Upper lobe of left lung (tissue), 6 donors: ENCODE data around the gene CR1L. TPM values are rescaled to one million over a fixed set of nuclear protein-coding genes. Genes with fewer than 3 reads are reported as not detected.
A peak's percentile ranks its signal among the peaks of the same experiment; 100 is the strongest.

ENCODE experiments used
- ATAC-seq, 2 donors: fragments of 200-7000 bp; cut with Tn5 transposase; one replicate each; pipeline ENCODE4 v1.9.1; 2022; ENCODE audit warnings: mild to moderate bottlenecking in 2 of 2, moderate library complexity in 2 of 2; ENCODE audit not compliant: low FRiP score in 2 of 2
- DNase-seq, 2 donors: peaks; one replicate each; pipeline ENCODE4 v3.0.0-alpha.2; 2019 to 2020
- H3K27ac ChIP-seq, 4 donors: fragments of 200-600 bp; sonication (generic); one replicate each; pipeline ENCODE4 v1.5.1; 2016 to 2019
- H3K27me3 ChIP-seq, 4 donors: fragments of 200-600 bp; sonication (generic); one replicate each; pipeline ENCODE4 v1.5.1; 2017 to 2019
- H3K36me3 ChIP-seq, 4 donors: fragments of 200-600 bp; sonication (generic); one replicate each; pipeline ENCODE4 v1.5.1; 2016 to 2019
- H3K4me1 ChIP-seq, 4 donors: fragments of 200-600 bp; sonication (generic); one replicate each; pipeline ENCODE4 v1.5.1; 2018 to 2019
- H3K4me3 ChIP-seq, 4 donors: fragments of 200-600 bp; sonication (generic); one replicate each; pipeline ENCODE4 v1.5.1; 2017 to 2019; ENCODE audit warnings: mild to moderate bottlenecking in 2 of 4, moderate library complexity in 1 of 4
- H3K9me3 ChIP-seq, 4 donors: fragments of 200-600 bp; sonication (generic); one replicate each; pipeline ENCODE4 v1.5.1; 2018 to 2019
- EP300 ChIP-seq, 4 donors: sonication (generic); formaldehyde crosslinking; IDR thresholded peaks; one replicate each; pipeline ENCODE4 v1.5.1; 2017; ENCODE audit warnings: antibody characterized with exemption in 4 of 4, control low read depth in 2 of 4
- POLR2A ChIP-seq, 4 donors: fragments of 450-650 bp; IDR thresholded peaks; one replicate each; pipeline ENCODE4 v1.5.1; 2016 to 2017; ENCODE audit warnings: antibody characterized with exemption in 4 of 4, mild to moderate bottlenecking in 2 of 4
- POLR2AphosphoS5 ChIP-seq, 2 donors: sonication (generic); formaldehyde crosslinking; IDR thresholded peaks; one replicate each; pipeline ENCODE4 v1.5.1; 2017; ENCODE audit warnings: antibody characterized with exemption in 2 of 2
- WGBS, 2 donors: methylation state at CpG; one replicate each; pipeline ENCODE4 v1.1.5; 2017 to 2018; 5-methylcytosine and 5-hydroxymethylcytosine counted together
- total RNA-seq, 6 donors: library from RNA; depleted of rRNA in 4 of 6; stranded (reverse); fragments of >200 nt in 4 of 6; gene quantifications; one replicate each; pipeline versions ENCODE4 v1.1.0 to v1.2.1, GENCODE V29; 2016 to 2021
- TF ChIP-seq, protein P1 (sequence below), 6 experiments: fragments of 450-650 bp in 4 of 6; fragments of 200-600 bp in 2 of 6; sonication (generic) in 2 of 6; IDR thresholded peaks; one replicate each; pipeline ENCODE4 v1.5.1; 2016 to 2019; ENCODE audit warnings: antibody characterized with exemption in 6 of 6
- donor health status: DM: no; HTN: no; CAD: no; lungs with moderate emphysema.
- donor health status: DM: no; HTN: yes; CAD: no; lungs with severe emphysema.

CR1L gene
- total RNA-seq, 6 donors from 2014 or later, result 0.30 to 1.0 TPM; not detected in 4

DNA sequence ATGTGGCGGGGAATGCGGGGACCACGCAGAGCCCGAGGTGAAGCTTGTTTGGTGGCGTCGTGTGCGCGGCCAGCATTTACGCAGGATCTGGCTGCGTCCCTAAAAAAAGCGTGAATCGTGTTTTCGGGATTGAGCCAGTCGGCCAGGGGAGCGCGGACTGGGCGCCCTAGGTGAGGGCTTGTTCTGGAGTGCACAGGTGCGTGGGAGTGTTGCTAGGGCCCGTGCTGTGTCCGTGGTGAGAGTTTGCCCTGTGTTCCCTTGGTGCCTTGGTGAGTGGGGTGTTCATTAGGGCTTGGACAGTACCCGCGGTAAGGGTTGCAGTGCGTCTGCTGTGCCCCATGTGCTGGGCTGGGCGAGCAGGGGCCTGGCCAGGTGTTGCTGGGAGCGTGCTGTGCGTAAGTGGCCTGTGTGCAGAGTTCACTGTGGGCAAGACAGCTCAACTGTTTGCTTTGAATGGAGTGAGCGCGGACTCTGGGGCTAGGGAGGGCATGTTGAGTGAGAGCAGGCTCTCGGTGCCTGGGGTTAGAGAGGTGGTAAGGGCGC is 107.6 kb downstream of the CR1L start:
- Histone ChIP-seq H3K27ac (peak overlapping the region; percentile 92 to 98 (median 98)), H3K4me3 (peak overlapping the region; percentile 78 to 92 (median 87)), H3K9me3 (no peaks in the 10 kb centered on the region), H3K4me1 (peaks cover 31 to 68% (median 62%) of the 10 kb centered on the region in 4 donors), H3K27me3 (no peaks in the 10 kb centered on the region), H3K36me3 (peaks cover 0 to 8% (median 3%) of the 10 kb centered on the region in 4 donors)
- TF ChIP-seq EP300 (IDR thresholded peaks at IDR 0.05) (no peak), POLR2A (IDR thresholded peaks at IDR 0.05) (no peak), POLR2AphosphoS5 (IDR thresholded peaks at IDR 0.05) (no peak)
- TF ChIP-seq, protein P1, sequence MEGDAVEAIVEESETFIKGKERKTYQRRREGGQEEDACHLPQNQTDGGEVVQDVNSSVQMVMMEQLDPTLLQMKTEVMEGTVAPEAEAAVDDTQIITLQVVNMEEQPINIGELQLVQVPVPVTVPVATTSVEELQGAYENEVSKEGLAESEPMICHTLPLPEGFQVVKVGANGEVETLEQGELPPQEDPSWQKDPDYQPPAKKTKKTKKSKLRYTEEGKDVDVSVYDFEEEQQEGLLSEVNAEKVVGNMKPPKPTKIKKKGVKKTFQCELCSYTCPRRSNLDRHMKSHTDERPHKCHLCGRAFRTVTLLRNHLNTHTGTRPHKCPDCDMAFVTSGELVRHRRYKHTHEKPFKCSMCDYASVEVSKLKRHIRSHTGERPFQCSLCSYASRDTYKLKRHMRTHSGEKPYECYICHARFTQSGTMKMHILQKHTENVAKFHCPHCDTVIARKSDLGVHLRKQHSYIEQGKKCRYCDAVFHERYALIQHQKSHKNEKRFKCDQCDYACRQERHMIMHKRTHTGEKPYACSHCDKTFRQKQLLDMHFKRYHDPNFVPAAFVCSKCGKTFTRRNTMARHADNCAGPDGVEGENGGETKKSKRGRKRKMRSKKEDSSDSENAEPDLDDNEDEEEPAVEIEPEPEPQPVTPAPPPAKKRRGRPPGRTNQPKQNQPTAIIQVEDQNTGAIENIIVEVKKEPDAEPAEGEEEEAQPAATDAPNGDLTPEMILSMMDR (IDR thresholded peaks at IDR 0.05), result no peak
- WGBS, 2 donors, result 2 to 3% methylated on average over 12 to 22 of the region's 30 CpGs
- peak in 1 of 2 donors; percentile 70 for DNase-seq
- ATAC-seq, result peak; percentile 41 to 79

DNA sequence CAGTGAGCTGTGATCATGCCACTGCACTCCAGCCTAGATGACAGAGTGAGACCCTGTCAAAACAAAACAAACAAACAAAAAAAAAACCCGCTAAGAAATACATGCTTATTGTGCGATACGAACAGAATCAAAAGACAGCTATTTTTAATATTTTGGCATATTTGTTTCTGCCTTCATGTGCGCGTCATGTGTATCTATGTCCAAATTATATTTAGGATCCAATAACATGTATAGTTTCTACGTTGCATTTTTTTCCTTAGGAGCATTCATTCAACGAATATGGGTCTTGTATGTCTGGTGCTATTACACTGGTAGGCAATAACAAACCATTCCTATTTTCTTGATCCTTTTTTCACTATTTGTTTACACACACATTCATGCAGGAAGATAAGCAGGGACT is 108.7 kb downstream of the CR1L start:
- H3K27ac ChIP-seq, result peak overlapping the region in 3 of 4 donors; percentile 97 to 98 (median 98)
- peaks cover 0 to 18% (median 9%) of the 10 kb centered on the region in 4 donors for H3K36me3 ChIP-seq
- DNase-seq (no peak), ATAC-seq (no peak)
- H3K4me3 ChIP-seq, result peak overlapping the region in 3 of 4 donors; percentile 78 to 92 (median 89)
- no peaks in the 10 kb centered on the region for H3K9me3 ChIP-seq
- H3K4me1 ChIP-seq, result peaks cover 38 to 65% (median 57%) of the 10 kb centered on the region in 4 donors
- TF ChIP-seq POLR2AphosphoS5 (IDR thresholded peaks at IDR 0.05) (no peak), EP300 (IDR thresholded peaks at IDR 0.05) (no peak), POLR2A (IDR thresholded peaks at IDR 0.05) (no peak)
- TF ChIP-seq, protein P1 (IDR thresholded peaks at IDR 0.05), result no peak
- no peaks in the 10 kb centered on the region for H3K27me3 ChIP-seq
- 53 to 64% methylated on average over 7 of the region's 7 CpGs for WGBS, 2 donors

DNA sequence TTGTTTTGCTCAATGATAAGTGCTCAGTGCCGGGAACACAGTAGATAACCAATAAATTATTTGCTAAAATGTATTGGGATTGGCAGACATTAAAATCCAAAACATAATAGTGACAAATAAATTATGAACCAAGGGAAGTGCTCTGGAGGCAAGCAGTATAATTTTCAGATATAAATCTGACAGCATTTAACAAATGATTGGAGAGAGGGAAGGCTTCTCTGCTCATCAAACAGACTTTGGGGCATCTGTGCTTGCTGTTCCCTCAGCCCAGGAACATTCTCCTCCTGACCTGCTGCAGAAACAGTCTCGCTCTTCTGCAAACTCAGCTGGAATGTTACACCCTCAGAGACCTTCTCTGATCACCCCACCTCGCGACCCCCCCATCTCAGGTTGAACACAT is 109.1 kb downstream of the CR1L start:
- peak overlapping the region in 2 of 4 donors; percentile 78 to 89 for H3K4me3 ChIP-seq
- H3K4me1 ChIP-seq, result peaks cover 38 to 61% (median 55%) of the 10 kb centered on the region in 4 donors
- H3K9me3 ChIP-seq, result no peaks in the 10 kb centered on the region
- TF ChIP-seq POLR2AphosphoS5 (IDR thresholded peaks at IDR 0.05), result no peak
- TF ChIP-seq, protein P1 (IDR thresholded peaks at IDR 0.05), result no peak
- no peak for TF ChIP-seq EP300 (IDR thresholded peaks at IDR 0.05)
- no peak for TF ChIP-seq POLR2A (IDR thresholded peaks at IDR 0.05)
- no peaks in the 10 kb centered on the region for H3K27me3 ChIP-seq
- H3K36me3 ChIP-seq, result peaks cover under 1 to 22% (median 10%) of the 10 kb centered on the region in 4 donors
- DNase-seq (no peak), ATAC-seq (no peak)
- 53 to 68% methylated on average over 4 of the region's 4 CpGs for WGBS, 2 donors
- H3K27ac ChIP-seq, result peak overlapping the region in 3 of 4 donors; percentile 11 to 97 (median 23)

DNA sequence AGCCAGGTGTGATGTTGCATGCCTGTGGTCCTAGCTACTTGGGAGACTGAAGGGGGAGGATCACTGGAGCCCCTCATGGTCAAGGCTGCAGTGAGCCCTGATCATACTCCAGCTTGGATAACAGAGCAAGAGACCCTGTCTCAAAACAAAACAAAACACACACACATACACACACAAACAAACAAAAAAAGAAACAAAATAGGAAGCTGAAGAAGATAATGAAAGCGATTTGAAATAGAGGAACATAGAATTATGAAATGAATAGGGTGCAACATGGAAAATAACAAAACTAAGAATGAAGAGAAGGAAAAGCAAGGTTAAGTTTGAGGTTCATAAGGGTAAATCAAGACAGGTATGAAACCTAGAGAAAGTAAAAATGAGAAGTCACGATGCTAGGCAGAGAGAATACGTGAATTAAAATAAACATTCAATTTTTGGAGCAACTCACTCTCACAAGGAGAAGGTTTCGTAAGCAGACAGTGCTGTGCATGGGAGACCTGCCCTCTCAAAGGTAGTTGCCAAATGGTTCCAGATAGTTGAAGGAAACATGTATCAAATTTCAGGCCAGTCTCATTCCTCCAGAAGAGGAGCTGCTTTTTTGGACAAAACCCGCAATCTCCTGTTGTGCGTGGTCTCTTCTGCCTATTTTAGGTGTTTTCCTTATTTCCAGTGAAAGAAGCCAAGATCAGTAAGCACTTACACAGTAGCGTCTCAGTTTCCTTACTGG is 110.2 kb downstream of the CR1L start:
- Histone ChIP-seq H3K27me3 (no peaks in the 10 kb centered on the region), H3K4me1 (peaks cover 38 to 53% (median 45%) of the 10 kb centered on the region in 4 donors), H3K27ac (peak overlapping the region in 3 of 4 donors; percentile 11 to 97 (median 12)), H3K9me3 (no peaks in the 10 kb centered on the region), H3K4me3 (peak overlapping the region in 1 of 4 donors; percentile 78), H3K36me3 (peaks cover 10 to 34% (median 18%) of the 10 kb centered on the region in 4 donors)
- TF ChIP-seq POLR2AphosphoS5 (IDR thresholded peaks at IDR 0.05), result no peak
- no peak for TF ChIP-seq POLR2A (IDR thresholded peaks at IDR 0.05)
- TF ChIP-seq, protein P1 (IDR thresholded peaks at IDR 0.05), result no peak
- TF ChIP-seq EP300 (IDR thresholded peaks at IDR 0.05), result no peak
- ATAC-seq (no peak), DNase-seq (no peak)
- 47 to 69% methylated on average over 7 of the region's 7 CpGs for WGBS, 2 donors
